BLaER1 treated with 17β-estradiol and CSF1 and Interleukin-3, amounts not matched to agents 10 nM and 100 nM (cell line): ENCODE data around the gene CASKIN1.
"Not testable (repeated sequence)": the region's sequence is repeated elsewhere in the genome, so short reads cannot be mapped to it uniquely, and the experiment has no call there.

Experiments
- H3K27ac ChIP-seq, 11 experiments: shearing (Covaris generic); formaldehyde crosslinking; 2 replicates each; pipeline ENCODE4 v1.8.1; 2022
- H3K27me3 ChIP-seq, 11 experiments: shearing (Covaris generic); formaldehyde crosslinking; 2 replicates each; pipeline ENCODE4 v1.8.1; 2022
- H3K36me3 ChIP-seq, 11 experiments: shearing (Covaris generic); formaldehyde crosslinking; 2 replicates each; pipeline ENCODE4 v1.8.1; 2022
- H3K4me1 ChIP-seq, 10 experiments: shearing (Covaris generic); formaldehyde crosslinking; 2 replicates each; pipeline ENCODE4 v1.8.1; 2022
- H3K4me2 ChIP-seq, 11 experiments: shearing (Covaris generic); formaldehyde crosslinking; 2 replicates each; pipeline ENCODE4 v1.8.1; 2022
- H3K4me3 ChIP-seq, 10 experiments: shearing (Covaris generic); formaldehyde crosslinking; 2 replicates each; pipeline ENCODE4 v1.8.1; 2022
- H3K9ac ChIP-seq, 11 experiments: shearing (Covaris generic); formaldehyde crosslinking; 2 replicates each; pipeline ENCODE4 v1.8.1; 2022
- H3K9me3 ChIP-seq, 11 experiments: shearing (Covaris generic); formaldehyde crosslinking; replicated peaks in 1 of 11; 2 replicates each; pipeline ENCODE4 v1.8.1; 2022
- H4K20me1 ChIP-seq, 11 experiments: shearing (Covaris generic); formaldehyde crosslinking; 2 replicates each; pipeline ENCODE4 v1.8.1; 2022
- Cebpa-rat ChIP-seq, 11 experiments: shearing (Covaris generic); IDR thresholded peaks; 2 replicates each; pipeline ENCODE4 v1.8.1; 2022

The CASKIN1 gene, protein sequence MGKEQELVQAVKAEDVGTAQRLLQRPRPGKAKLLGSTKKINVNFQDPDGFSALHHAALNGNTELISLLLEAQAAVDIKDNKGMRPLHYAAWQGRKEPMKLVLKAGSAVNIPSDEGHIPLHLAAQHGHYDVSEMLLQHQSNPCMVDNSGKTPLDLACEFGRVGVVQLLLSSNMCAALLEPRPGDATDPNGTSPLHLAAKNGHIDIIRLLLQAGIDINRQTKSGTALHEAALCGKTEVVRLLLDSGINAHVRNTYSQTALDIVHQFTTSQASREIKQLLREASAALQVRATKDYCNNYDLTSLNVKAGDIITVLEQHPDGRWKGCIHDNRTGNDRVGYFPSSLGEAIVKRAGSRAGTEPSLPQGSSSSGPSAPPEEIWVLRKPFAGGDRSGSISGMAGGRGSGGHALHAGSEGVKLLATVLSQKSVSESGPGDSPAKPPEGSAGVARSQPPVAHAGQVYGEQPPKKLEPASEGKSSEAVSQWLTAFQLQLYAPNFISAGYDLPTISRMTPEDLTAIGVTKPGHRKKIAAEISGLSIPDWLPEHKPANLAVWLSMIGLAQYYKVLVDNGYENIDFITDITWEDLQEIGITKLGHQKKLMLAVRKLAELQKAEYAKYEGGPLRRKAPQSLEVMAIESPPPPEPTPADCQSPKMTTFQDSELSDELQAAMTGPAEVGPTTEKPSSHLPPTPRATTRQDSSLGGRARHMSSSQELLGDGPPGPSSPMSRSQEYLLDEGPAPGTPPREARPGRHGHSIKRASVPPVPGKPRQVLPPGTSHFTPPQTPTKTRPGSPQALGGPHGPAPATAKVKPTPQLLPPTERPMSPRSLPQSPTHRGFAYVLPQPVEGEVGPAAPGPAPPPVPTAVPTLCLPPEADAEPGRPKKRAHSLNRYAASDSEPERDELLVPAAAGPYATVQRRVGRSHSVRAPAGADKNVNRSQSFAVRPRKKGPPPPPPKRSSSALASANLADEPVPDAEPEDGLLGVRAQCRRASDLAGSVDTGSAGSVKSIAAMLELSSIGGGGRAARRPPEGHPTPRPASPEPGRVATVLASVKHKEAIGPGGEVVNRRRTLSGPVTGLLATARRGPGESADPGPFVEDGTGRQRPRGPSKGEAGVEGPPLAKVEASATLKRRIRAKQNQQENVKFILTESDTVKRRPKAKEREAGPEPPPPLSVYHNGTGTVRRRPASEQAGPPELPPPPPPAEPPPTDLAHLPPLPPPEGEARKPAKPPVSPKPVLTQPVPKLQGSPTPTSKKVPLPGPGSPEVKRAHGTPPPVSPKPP (N-terminal part only)

GRCh38 chr16:2196162-2196980, at the start of gene CASKIN1:
CASKIN1 (minus strand) TSS chr16:2196605; CDS start chr16:2196432, 173 bp downstream.
- peak within 1 kb of the TSS; percentile 76 to 97 (median 90) for H3K4me2 ChIP-seq
- H3K4me1 ChIP-seq: peaks cover 10 to 34% (median 21%) of the 10 kb centered on the region in 10 experiments; a peak in 17 of 20 replicates
- peak within 1 kb of the TSS in 1 of 11 experiments; percentile 26; a peak in 1 of 22 replicates for H3K27ac ChIP-seq
- peaks cover 0 to 44% (median 20%) of the 10 kb centered on the region in 11 experiments; a peak in 17 of 22 replicates for H4K20me1 ChIP-seq
- no peaks in the 10 kb centered on the region for H3K9me3 ChIP-seq
- H3K36me3 ChIP-seq: no peaks in the 10 kb centered on the region
- peak within 1 kb of the TSS; percentile 45 to 68 (median 55) for H3K4me3 ChIP-seq
- TF ChIP-seq Cebpa-rat (IDR thresholded peaks at IDR 0.05): no peak
- peak within 1 kb of the TSS in 10 of 11 experiments; percentile 8 to 73 (median 58); a peak in 15 of 22 replicates for H3K9ac ChIP-seq
- H3K27me3 ChIP-seq: peaks cover 64 to 79% (median 75%) of the 10 kb centered on the region in 11 experiments

- TF ChIP-seq Cebpa-rat (IDR thresholded peaks at IDR 0.05): no peak
- Histone ChIP-seq H4K20me1 (peaks cover 7 to 67% (median 30%) of the 10 kb centered on the region in 11 experiments; a peak in 18 of 22 replicates), H3K4me1 (peaks cover 9 to 28% (median 20%) of the 10 kb centered on the region in 10 experiments), H3K4me2 (no peak overlapping the region), H3K27me3 (no peaks in the 10 kb centered on the region), H3K4me3 (no peak overlapping the region), H3K9ac (no peak overlapping the region), H3K27ac (no peak overlapping the region), H3K36me3 (peaks cover 46 to 90% (median 72%) of the 10 kb centered on the region in 11 experiments), H3K9me3 (no peaks in the 10 kb centered on the region)
These were observed 48.8 kb upstream of the CASKIN1 start for GRCh38 chr16:2244926-2245795.

DNA sequence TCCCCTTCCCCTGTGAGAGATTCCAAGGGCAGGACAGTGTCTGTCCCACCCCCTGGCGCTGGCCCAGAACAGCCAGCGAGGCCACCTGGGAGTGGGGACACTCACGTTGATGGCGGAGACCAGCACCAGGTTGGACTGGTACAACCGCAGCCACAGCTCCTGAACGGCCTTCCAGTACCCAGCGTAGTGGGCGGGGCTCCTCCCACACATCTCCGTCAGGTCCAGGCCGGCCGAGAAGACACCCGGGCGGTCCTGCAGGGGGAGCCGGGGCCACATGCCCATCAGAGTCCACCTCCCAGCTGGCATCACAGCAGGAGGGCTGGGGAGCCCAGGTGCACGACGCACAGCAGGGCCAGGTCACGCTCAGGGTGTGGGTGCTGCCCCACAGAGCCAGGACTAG, 47.9 kb upstream of the CASKIN1 start:
- Histone ChIP-seq H3K4me2 (no peak overlapping the region), H3K4me1 (peaks cover under 1 to 19% (median 12%) of the 10 kb centered on the region in 10 experiments; a peak in 19 of 20 replicates), H4K20me1 (peaks cover 9 to 76% (median 37%) of the 10 kb centered on the region in 11 experiments; a peak in 20 of 22 replicates), H3K9ac (0 out of 22 replicates have a peak overlapping the region, but pooled peaks of 2 of the 11 experiments have one; percentile 1 to 6), H3K27ac (no peak overlapping the region), H3K36me3 (peaks cover 53 to 99% (median 78%) of the 10 kb centered on the region in 11 experiments), H3K27me3 (no peaks in the 10 kb centered on the region), H3K4me3 (no peak overlapping the region), H3K9me3 (no peaks in the 10 kb centered on the region)
- TF ChIP-seq Cebpa-rat (IDR thresholded peaks at IDR 0.05): no peak

GRCh38 chr16:2243781-2244180, 47.4 kb upstream of the CASKIN1 start:
- Histone ChIP-seq H3K4me3 (no peak overlapping the region), H3K9ac (peak overlapping the region in 6 of 11 experiments; percentile 1 to 34 (median 12); a peak in 1 of 22 replicates)

GRCh38 chr16:2243031-2243528, 46.7 kb upstream of the CASKIN1 start:
- Histone ChIP-seq H3K4me2 (peak overlapping the region in 4 of 11 experiments; percentile 13 to 59 (median 52); a peak in 9 of 22 replicates), H3K27me3 (peaks cover 0 to 6% (median 2%) of the 10 kb centered on the region in 11 experiments; a peak in 10 of 22 replicates)
- TF ChIP-seq Cebpa-rat (IDR thresholded peaks at IDR 0.05): no peak

More at GRCh38 chr16:2243781-2244180, 47.4 kb upstream of the CASKIN1 start:
- Histone ChIP-seq H3K9me3 (no peaks in the 10 kb centered on the region), H3K27ac (no peak overlapping the region), H3K36me3 (peaks cover 53 to 99% (median 79%) of the 10 kb centered on the region in 11 experiments), H3K27me3 (no peaks in the 10 kb centered on the region), H3K4me1 (peaks cover 0 to 19% (median 11%) of the 10 kb centered on the region in 10 experiments; a peak in 15 of 20 replicates), H4K20me1 (peaks cover 9 to 81% (median 43%) of the 10 kb centered on the region in 11 experiments; a peak in 20 of 22 replicates), H3K4me2 (no peak overlapping the region; a peak in 1 of 22 replicates)
- TF ChIP-seq Cebpa-rat (IDR thresholded peaks at IDR 0.05): no peak

GRCh38 chr16:2242598-2242997, 46.2 kb upstream of the CASKIN1 start:
- Histone ChIP-seq H3K9me3 (no peaks in the 10 kb centered on the region), H3K4me2 (peak overlapping the region in 4 of 11 experiments; percentile 13 to 59 (median 52); a peak in 7 of 22 replicates), H3K36me3 (peaks cover 53 to 92% (median 74%) of the 10 kb centered on the region in 11 experiments), H3K9ac (peak overlapping the region in 1 of 11 experiments; percentile 9; a peak in 2 of 22 replicates), H3K27ac (no peak overlapping the region), H4K20me1 (peaks cover 9 to 86% (median 54%) of the 10 kb centered on the region in 11 experiments; a peak in 21 of 22 replicates), H3K4me1 (peaks cover 0 to 19% (median 11%) of the 10 kb centered on the region in 10 experiments; a peak in 15 of 20 replicates), H3K27me3 (peaks cover 3 to 10% (median 7%) of the 10 kb centered on the region in 11 experiments; a peak in 20 of 22 replicates), H3K4me3 (no peak overlapping the region)
- no peak for TF ChIP-seq Cebpa-rat (IDR thresholded peaks at IDR 0.05)

More at GRCh38 chr16:2243031-2243528, 46.7 kb upstream of the CASKIN1 start:
- Histone ChIP-seq H3K9me3 (no peaks in the 10 kb centered on the region), H3K27ac (no peak overlapping the region), H3K4me3 (no peak overlapping the region), H3K36me3 (peaks cover 53 to 94% (median 77%) of the 10 kb centered on the region in 11 experiments), H4K20me1 (peaks cover 9 to 82% (median 50%) of the 10 kb centered on the region in 11 experiments; a peak in 21 of 22 replicates), H3K4me1 (peaks cover 0 to 19% (median 11%) of the 10 kb centered on the region in 10 experiments; a peak in 15 of 20 replicates), H3K9ac (peak overlapping the region in 3 of 11 experiments; percentile 9 to 34 (median 24); a peak in 3 of 22 replicates)

DNA sequence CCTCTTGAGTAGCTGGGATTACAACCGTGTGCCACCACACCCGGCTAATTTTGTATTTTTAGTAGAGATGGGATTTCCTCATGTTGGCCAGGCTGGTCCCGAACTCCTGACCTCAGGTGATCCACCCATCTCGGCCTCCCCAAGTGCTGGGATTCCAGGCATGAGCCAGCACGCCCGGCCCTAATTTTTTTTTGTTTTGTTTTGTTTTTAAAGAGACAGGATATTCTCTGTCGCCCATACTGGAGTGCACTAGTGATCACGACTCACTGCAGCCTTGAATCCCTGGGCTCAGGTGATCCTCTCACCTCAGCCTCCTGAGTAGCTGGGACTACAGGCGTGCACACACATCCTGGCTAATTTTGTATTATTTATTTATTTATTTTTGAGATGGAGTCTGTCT, 43.9 kb upstream of the CASKIN1 start:
- peaks cover 14 to 93% (median 75%) of the 10 kb centered on the region in 11 experiments; a peak in 21 of 22 replicates for H4K20me1 ChIP-seq
- H3K4me3 ChIP-seq, H3K4me2 ChIP-seq, H3K9me3 ChIP-seq, H3K9ac ChIP-seq, H3K27ac ChIP-seq: not testable (repeated sequence)
- H3K4me1 ChIP-seq: peaks cover 0 to 19% (median 11%) of the 10 kb centered on the region in 10 experiments; a peak in 15 of 20 replicates
- H3K36me3 ChIP-seq: peaks cover 43 to 89% (median 70%) of the 10 kb centered on the region in 11 experiments
- H3K27me3 ChIP-seq: peaks cover 19 to 33% (median 25%) of the 10 kb centered on the region in 11 experiments
